ENCODE results near the gene KCTD5.

DNA sequence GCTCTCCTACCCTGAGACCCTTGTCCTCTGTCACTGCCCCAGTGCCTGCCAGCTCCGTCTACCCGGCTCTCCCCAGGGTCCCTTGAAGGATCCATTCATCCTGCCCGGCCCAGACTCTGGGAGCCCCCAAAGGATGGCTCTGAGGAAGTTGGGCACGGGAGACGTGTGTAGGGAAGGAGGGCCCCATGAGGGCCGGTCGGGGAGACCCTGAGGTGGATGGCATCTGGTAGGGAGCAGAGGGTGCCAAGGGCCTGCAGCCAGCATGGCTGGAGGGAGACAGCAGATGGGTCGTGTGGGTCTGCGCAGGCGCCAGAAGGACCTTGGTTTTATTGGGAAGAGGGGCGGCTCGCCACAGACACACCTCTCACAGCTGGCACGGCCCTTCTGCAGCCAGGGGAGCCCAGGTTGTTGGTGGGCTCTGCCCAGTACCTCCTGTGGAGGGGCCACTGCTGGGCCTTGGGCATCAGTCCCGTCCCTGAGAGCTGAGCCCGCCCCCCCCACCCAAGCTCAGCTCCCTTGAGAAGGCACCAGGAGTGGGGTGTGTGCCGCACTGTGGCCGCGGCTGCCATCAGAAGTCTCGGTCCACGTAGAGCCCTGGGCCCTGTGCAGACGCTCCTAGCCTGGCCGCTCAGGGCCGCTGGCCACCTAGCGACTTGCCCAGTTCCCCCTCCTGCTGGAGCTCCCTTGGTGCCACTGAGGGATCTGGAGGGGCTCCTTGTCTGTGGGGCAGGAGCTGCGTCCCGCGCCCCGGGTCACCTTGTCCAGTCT, 16.0 kb downstream of the KCTD5 start:
- TF ChIP-seq NR2F1 (conservative IDR thresholded peaks at IDR 0.05), result no peak
- TF ChIP-seq USF2 (IDR thresholded peaks at IDR 0.05; ENCODE audit: borderline replicate concordance, low read depth, low read length), result no peak
- TF ChIP-seq, protein P1, sequence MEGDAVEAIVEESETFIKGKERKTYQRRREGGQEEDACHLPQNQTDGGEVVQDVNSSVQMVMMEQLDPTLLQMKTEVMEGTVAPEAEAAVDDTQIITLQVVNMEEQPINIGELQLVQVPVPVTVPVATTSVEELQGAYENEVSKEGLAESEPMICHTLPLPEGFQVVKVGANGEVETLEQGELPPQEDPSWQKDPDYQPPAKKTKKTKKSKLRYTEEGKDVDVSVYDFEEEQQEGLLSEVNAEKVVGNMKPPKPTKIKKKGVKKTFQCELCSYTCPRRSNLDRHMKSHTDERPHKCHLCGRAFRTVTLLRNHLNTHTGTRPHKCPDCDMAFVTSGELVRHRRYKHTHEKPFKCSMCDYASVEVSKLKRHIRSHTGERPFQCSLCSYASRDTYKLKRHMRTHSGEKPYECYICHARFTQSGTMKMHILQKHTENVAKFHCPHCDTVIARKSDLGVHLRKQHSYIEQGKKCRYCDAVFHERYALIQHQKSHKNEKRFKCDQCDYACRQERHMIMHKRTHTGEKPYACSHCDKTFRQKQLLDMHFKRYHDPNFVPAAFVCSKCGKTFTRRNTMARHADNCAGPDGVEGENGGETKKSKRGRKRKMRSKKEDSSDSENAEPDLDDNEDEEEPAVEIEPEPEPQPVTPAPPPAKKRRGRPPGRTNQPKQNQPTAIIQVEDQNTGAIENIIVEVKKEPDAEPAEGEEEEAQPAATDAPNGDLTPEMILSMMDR (IDR thresholded peaks at IDR 0.05 in 2 of 3, conservative IDR thresholded peaks at IDR 0.05 in 1 of 3; ENCODE audit: control insufficient read depth in 2 of 3, extremely low read depth in 1 of 3, insufficient read depth in 1 of 3, low read depth in 3 of 3, low read length in 3 of 3), result no peak
- TF ChIP-seq CBFB (IDR thresholded peaks at IDR 0.05; ENCODE audit: low read depth), result no peak
- no peak for TF ChIP-seq CHD2 (IDR thresholded peaks at IDR 0.05; ENCODE audit: borderline replicate concordance, low read depth, low read length)
- no peak for TF ChIP-seq E2F8 (IDR thresholded peaks at IDR 0.05; ENCODE audit: low read depth, partially characterized antibody)
- TF ChIP-seq, protein P2, sequence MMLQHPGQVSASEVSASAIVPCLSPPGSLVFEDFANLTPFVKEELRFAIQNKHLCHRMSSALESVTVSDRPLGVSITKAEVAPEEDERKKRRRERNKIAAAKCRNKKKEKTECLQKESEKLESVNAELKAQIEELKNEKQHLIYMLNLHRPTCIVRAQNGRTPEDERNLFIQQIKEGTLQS (IDR thresholded peaks at IDR 0.05; ENCODE audit: borderline replicate concordance, extremely low read depth, low read depth, low read length), result no peak
- no peak for TF ChIP-seq RFX5 (IDR thresholded peaks at IDR 0.05; ENCODE audit: low read depth, low read length)

All from GM12878 (cell line).